Measurements from ENCODE around the gene FBLN1.

GRCh38 chr22:45612451-45612901 lies 109.8 kb downstream of the FBLN1 start:
- no peak for TF ChIP-seq CTCF (IDR thresholded peaks at IDR 0.05)
- TF ChIP-seq EP300 (IDR thresholded peaks at IDR 0.05; ENCODE audit: low read depth) = no peak

All from transverse colon (tissue), 3 donors.